Hematopoietic multipotent progenitor cell treated with erythropoietin and hydrocortisone succinate and interleukin-3 and kit ligand, for 6 days (in vitro differentiated cells): Measurements from ENCODE around the gene RSPRY1.

Experiments
- DNase-seq: peaks from one replicate; pipeline ENCODE4 v3.0.0-alpha.2; 2015

RSPRY1 gene

GRCh38 chr16:57152096-57153093 lies 33.7 kb upstream of the RSPRY1 start:
- DNase-seq, result no peak

GRCh38 chr16:57153841-57154240 lies 32.3 kb upstream of the RSPRY1 start:
- no peak for DNase-seq

GRCh38 chr16:57155702-57156350 lies 30.3 kb upstream of the RSPRY1 start:
- DNase-seq, result no peak

GRCh38 chr16:57156351-57156703 lies 29.8 kb upstream of the RSPRY1 start:
- no peak for DNase-seq

- DNase-seq, result no peak
Observed at GRCh38 chr16:57157533-57157932, 28.6 kb upstream of the RSPRY1 start.

- DNase-seq, result no peak
Observed at GRCh38 chr16:57159447-57159846, 26.7 kb upstream of the RSPRY1 start.

GRCh38 chr16:57163842-57164241 lies 22.3 kb upstream of the RSPRY1 start:
- DNase-seq, result no peak

GRCh38 chr16:57165483-57165882 lies 20.6 kb upstream of the RSPRY1 start:
- DNase-seq, result no peak

- DNase-seq, result peak; percentile 86
Observed at GRCh38 chr16:57165938-57166337, 20.2 kb upstream of the RSPRY1 start.

GRCh38 chr16:57166451-57166850 lies 19.7 kb upstream of the RSPRY1 start:
- DNase-seq, result no peak

GRCh38 chr16:57166951-57167350 lies 19.2 kb upstream of the RSPRY1 start:
- DNase-seq, result no peak

GRCh38 chr16:57167538-57167937 lies 18.6 kb upstream of the RSPRY1 start:
- no peak for DNase-seq

GRCh38 chr16:57167953-57168352 lies 18.2 kb upstream of the RSPRY1 start:
- peak; percentile 80 for DNase-seq

GRCh38 chr16:57169327-57169726 lies 16.8 kb upstream of the RSPRY1 start:
- DNase-seq, result no peak

- DNase-seq, result no peak
Observed at GRCh38 chr16:57172721-57173290, 13.3 kb upstream of the RSPRY1 start.

GRCh38 chr16:57175896-57176295 lies 10.2 kb upstream of the RSPRY1 start:
- DNase-seq, result no peak

GRCh38 chr16:57178196-57178595 lies 7.9 kb upstream of the RSPRY1 start:
- no peak for DNase-seq

- DNase-seq, result no peak
Observed at GRCh38 chr16:57178793-57179212, 7.3 kb upstream of the RSPRY1 start.

- DNase-seq, result no peak
Observed at GRCh38 chr16:57179215-57179828, 6.8 kb upstream of the RSPRY1 start.

- DNase-seq, result no peak
Observed at GRCh38 chr16:57184113-57184512, 2.0 kb upstream of the RSPRY1 start.

GRCh38 chr16:57184887-57185445 lies 1.2 kb upstream of the RSPRY1 start:
- no peak for DNase-seq

GRCh38 chr16:57185446-57185944 lies 634 bp upstream of the RSPRY1 start:
- peak; percentile 62 for DNase-seq
